HG03097 (cell line): ENCODE measurements around the gene DDB1.

Experiments
- ATAC-seq: cut with Tn5 transposase; IDR thresholded peaks from one replicate; pipeline ENCODE4 v1.9.1; 2021; ENCODE audit not compliant: unreplicated experiment, low FRiP score

Gene DDB1

DNA sequence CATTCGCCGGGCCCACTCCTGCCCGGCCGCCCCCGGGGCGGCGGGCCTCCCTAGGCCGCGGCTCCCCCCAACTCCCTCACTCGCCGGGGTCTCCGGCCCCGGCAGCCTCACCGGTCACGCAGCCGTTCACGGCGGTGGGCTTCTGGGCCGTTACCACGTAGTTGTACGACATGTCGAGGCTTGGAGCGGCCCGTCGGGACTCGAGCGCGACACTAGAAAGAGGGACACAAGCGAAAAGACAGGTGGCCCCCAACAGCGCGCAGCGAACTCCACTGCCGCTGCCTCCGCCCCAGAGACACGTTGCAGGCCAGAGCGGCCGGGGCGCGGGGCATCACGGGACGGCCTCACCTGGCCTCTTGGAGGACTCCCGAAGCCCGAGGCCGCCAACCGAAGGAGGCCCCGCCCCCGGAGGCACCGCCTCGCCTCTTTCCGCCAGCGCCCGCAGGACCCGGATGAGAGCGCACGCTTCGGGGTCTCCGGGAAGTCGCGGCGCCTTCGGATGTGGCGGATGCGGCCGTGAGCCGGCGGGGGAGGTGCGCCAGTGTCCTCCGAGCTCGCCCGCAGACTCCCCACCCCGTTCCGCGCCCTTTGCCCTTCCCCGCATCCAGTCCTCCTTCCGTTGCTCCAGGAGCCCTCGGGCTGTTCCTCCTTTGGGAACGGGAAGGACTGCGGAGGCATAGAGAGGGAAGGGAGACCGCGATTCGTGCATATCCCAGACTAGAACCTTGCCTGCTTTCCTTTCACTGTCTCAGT is at the start of gene DDB1, which contains the start of gene TKFC:
DDB1 (minus strand) TSS at position 309 of the 753 bp plus-strand sequence; CDS start at position 172, 137 bp downstream.
TKFC (plus strand) TSS at position 432 of the 753 bp plus-strand sequence. CDS start 1,501 bp downstream, outside the sequence.
- peak; percentile 71 for ATAC-seq

DNA sequence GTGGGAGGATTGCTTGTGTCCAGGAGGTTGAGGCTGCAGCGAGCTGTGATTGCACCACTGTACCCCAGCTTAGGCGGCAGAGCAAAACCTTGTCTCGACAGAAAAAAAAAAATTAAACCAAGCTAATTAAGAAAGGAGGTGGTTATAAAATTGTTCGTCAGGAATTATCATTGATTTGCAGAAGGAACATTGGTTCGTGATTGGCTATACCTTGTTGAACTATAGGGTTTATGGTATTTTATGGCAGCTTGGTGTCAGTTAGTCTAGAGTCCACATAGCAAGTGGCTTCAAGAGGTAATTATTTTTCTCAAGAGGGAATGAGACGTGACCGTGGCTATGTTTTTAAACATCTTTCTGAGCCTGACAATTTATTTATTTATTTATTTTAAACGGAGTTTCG is 48.0 kb upstream of the DDB1 start:
- no peak for ATAC-seq

DNA sequence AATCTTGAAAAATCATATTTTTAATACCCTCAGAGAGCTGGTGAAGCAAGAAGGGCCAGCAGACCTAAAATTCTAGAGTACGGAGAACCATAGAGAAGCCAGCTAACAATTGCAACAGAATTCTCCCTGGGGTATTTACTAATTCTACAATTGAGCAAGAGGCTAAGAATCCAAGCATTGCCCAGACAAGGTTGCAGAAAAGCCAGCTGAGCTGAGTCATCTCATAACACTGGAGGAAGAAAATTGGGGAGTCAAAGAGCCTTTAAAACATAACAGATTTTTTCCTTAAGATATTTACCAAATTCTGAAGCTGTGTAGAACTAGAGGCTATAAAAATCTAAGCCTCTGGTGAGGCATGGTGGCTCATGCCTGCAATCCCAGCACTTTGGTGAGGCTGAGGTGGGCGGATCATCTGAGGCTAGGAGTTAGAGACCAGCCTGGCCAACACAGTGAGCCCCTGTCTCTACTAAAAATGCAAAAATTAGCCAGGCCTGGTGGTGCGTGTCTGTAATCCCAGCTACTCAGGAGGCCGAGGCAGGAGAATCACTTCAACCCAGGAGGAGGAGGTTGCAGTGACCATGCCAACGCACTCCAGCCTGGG is 45.9 kb upstream of the DDB1 start:
- no peak for ATAC-seq

DNA sequence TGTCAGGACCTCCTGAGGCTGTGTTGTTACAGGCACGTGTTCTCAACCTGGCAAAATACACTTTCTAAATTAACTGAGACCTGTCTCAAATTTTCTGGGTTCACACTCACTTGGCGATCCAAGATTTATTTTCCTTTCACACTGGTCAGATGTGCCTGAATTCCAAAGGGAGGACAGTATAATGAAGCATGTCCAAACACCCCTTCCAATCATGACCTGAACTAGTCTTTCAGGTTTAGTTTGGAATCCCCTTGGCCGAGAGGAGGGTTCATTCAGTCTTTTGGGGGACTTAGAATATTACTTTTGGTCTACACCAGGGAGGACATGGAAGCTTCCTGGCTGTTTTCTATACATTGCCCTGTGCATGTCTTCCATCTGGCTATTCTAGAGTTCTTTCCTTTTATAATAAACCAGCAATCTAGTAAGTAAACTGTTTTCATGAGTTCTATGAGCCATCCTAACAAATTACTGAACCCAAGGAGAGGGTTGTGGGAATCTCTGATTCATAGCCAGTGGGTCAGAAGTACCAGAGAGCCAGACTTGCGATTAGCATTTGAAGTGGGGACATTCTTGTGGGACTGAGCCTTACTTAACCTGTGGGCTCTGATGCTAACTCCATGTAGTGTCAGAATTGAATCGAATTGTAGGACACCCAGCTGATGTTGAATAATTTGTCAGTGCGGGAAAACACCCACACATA is 44.7 kb upstream of the DDB1 start:
- ATAC-seq: no peak

GRCh38 chr11:61375761-61376108 is 42.8 kb upstream of the DDB1 start:
- no peak for ATAC-seq

DNA sequence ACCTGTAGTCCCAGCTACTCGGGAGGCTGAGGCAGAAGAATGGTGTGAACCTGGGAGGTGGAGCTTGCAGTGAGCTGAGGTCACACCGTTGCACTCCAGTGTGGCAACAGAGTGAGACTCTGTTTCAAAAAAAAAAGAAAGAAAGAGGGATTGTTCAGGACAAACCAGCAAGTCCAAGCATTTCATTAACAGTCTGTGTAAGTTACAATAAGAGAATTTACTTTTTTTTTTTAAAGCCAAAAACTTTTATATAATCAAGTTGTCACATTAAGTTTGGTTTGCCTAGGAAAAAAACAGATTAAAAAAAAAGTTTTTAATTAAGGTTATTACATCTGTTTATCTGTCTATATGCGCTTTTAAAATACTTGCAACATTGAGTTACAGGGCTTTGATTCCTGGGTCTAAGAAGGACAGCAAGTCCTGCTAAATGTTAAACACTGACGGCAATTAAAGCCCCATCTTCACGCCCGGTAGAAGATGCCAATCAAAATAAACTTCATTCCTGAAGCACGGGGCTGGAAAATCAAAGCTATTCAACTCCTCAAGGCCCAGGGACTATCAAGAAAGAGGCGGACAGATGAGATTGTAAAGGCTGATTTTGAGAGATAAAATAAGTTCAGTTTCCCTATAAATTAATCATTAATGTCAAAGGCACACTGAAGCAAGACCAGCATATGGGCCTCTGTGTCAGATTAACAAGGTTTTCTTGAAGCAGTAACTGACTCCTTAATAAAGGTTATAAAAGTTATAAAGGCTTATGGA is 39.9 kb upstream of the DDB1 start:
- ATAC-seq: no peak

GRCh38 chr11:61370349-61371005 is 37.6 kb upstream of the DDB1 start:
- no peak for ATAC-seq

DNA sequence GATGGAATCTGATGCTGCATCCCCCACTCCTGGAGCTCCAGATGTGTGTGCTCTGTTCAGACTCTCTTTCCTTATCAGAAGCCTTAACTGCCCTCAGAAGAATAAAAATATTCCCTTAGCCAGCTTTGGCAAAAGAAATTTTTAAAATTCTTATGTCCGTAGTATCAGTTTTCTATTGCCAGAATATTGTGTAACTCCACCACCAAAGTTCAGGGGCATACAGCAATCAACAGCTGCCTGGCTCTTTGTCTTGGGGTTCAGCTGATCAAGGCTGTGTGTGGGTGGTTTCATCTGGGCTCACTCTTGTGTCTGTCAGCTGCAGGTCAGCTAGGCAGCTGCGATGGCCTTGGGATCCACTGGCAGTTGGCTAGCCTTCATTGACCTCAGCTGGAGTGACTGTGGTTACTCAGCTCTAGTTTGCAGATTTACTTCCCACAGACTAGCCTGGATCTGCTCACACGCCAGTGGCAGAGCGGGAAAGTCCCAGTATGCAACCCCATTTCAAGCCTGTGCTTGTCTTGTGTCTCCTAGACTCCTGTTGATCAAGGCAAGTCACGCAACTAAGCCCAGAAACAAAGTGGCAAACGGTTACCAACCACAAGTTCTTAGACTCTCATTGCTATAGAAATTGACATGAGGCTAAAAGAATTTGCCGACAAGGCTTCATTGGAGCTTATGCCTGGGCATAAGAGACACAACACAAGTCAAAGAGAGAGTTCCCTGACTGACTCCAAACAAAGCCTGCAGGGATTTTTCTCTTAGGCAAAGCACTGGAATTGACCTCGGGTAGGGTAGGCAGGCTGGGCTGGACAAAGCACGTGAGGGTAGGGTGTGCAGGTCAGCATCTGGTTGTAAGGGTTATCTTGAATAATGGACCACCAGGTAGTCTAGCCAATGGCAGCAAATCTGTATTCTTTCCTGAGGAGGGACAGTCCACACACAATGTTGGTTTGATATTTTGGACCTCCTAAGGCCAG is 36.8 kb upstream of the DDB1 start:
- ATAC-seq: no peak

GRCh38 chr11:61368646-61369045 is 35.7 kb upstream of the DDB1 start:
- ATAC-seq: no peak

GRCh38 chr11:61367406-61367805 is 34.5 kb upstream of the DDB1 start:
- ATAC-seq: no peak

DNA sequence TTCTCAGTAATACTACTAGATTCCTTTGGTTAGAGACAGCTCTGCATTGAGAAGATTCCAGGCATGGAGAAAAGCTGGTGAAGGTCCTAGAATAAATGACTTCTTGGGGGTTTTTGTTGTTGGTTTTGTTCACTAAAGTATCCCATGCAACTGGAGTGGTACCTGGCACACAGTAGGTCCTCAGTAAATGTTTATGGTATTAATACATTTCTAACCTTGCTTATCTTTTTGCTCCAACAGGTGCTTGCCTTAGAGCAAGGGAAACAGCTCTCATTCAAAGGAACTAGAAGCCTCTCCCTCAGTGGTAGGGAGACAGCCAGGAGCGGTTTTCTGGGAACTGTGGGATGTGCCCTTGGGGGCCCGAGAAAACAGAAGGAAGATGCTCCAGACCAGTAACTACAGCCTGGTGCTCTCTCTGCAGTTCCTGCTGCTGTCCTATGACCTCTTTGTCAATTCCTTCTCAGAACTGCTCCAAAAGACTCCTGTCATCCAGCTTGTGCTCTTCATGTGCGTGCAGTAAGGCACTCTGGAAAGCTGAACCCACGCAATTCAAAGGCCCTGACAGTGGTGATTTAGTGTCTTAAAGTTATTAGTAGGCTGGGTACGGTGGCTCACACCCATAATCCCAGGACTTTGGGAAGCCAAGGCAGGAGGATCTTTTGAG is 31.2 kb upstream of the DDB1 start:
- ATAC-seq: no peak

- no peak for ATAC-seq
These were observed 29.6 kb upstream of the DDB1 start for GRCh38 chr11:61362542-61362875.

DNA sequence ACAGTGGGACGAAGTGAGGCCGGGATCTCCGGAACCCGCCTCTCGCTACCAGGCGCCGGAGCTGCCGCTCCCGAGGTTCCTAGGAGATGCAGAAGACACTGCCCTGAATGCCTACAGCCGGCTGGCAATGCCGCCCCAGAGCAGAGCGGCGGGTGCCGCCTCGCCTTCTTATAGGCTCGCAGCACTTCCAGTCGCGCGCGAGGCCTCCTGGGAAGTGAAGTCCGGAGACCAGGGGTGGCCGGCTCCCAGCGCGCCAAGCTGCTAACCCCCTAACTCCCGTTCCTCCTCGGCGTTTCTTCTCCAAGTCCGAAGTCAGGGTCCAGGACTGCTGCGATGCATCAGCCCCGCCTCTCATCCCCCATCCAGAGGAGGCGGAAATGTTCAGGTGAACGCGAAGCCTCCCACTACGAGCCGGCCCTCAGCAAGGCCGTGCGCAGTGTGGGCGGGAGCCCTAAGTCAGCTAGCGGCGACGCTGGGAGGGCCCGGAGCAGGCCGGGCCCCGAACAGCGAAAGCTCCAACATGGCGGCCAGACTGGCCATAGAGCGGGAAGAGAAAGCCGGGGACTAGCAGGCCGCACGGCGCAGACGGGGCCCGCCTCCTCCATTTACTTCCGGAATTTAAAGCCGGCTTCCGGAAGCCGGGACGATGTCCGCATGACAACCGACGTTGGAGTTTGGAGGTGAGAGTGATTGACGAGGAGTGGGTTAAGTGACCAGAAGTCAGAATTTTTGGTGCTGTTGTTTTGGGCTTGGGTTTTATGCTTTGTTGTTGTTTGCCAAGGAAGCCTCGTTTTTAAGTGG is 29.0 kb upstream of the DDB1 start, which contains the start of the genes CYB561A3 and TMEM138:
CYB561A3 (minus strand) TSS at position 142 of the 801 bp plus-strand sequence. CDS start 5,169 bp downstream, outside the sequence.
TMEM138 (plus strand) TSS at position 634 of the 801 bp plus-strand sequence. CDS start 2,017 bp downstream, outside the sequence.
- ATAC-seq: peak; percentile 74

DNA sequence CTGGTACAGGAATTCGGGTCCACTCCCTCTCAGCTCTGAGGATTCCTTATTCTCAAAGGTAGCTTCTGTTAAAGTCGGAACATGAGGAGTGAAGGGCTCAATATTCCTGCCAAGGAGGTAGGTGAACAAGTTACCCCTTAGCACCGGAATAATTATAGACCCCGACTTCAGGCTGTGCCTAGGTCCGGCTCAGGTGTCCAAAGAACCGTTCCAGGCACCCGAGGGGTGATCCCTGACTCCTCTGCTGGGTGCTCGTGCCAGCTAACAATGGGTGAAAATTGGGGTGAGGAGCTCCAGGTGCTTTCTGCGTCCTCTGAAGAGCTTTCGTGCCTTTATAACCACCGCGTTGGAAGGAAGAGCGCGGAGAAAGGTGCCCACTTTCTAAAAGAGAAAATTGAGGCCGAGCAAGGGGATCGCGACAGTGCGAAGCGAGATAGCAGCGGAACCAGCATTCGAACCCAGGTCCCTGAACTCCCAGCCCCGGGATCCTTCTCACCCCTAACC is 28.4 kb upstream of the DDB1 start:
- ATAC-seq: no peak

DNA sequence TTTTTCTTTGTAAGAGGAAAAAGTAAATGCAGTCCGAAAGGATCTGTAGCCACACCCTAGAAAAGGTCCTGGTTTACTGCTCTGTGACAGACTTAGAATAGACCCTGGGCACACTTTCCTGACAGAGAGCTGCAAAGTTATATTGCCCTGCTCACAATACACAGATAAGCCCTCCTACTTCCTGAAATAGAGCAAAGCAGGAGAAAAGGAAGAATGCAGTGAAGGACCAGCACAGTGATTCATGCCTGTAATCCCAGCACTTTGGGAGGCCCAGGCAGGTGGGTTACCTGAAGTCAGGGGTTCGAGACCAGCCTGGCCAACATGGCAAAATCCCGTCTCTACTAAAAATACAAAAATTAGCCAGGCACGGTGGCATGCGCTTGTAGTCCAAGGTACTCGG is 26.6 kb upstream of the DDB1 start:
- ATAC-seq: no peak

GRCh38 chr11:61358566-61358965 is 25.7 kb upstream of the DDB1 start:
- ATAC-seq: no peak

- no peak for ATAC-seq
These were observed 25.0 kb upstream of the DDB1 start for GRCh38 chr11:61357894-61358239.
